Keratinocyte (primary cell): Measurements from ENCODE around the gene CAMK2G.

ENCODE experiments used
- EZH2 ChIP-seq: IDR thresholded peaks from one replicate; pipeline ENCODE4 v1.6.1; 2012; ENCODE audit warnings: inconsistent platforms, mild to moderate bottlenecking, low read length, moderate library complexity
- TF ChIP-seq, protein P1 (sequence below), 3 experiments: IDR thresholded peaks in 1 of 3; conservative IDR thresholded peaks in 1 of 3; optimal IDR thresholded peaks in 1 of 3; 2 replicates in 2 of 3; 3 replicates in 1 of 3; pipeline versions ENCODE3 to v1.5.1; 2011; ENCODE audit warnings: low read length in 3 of 3, mild to moderate bottlenecking in 3 of 3, moderate library complexity in 2 of 3, control low read depth in 1 of 3, inconsistent platforms in 1 of 3; ENCODE audit not compliant: insufficient read depth in 2 of 3; ENCODE audit errors: extremely low read depth in 1 of 3

- TF ChIP-seq, protein P1, sequence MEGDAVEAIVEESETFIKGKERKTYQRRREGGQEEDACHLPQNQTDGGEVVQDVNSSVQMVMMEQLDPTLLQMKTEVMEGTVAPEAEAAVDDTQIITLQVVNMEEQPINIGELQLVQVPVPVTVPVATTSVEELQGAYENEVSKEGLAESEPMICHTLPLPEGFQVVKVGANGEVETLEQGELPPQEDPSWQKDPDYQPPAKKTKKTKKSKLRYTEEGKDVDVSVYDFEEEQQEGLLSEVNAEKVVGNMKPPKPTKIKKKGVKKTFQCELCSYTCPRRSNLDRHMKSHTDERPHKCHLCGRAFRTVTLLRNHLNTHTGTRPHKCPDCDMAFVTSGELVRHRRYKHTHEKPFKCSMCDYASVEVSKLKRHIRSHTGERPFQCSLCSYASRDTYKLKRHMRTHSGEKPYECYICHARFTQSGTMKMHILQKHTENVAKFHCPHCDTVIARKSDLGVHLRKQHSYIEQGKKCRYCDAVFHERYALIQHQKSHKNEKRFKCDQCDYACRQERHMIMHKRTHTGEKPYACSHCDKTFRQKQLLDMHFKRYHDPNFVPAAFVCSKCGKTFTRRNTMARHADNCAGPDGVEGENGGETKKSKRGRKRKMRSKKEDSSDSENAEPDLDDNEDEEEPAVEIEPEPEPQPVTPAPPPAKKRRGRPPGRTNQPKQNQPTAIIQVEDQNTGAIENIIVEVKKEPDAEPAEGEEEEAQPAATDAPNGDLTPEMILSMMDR (optimal IDR thresholded peaks at IDR 0.05 in 1 of 3, IDR thresholded peaks at IDR 0.05 in 1 of 3, conservative IDR thresholded peaks at IDR 0.05 in 1 of 3; ENCODE audit: extremely low read depth in 1 of 3, insufficient read depth in 2 of 3, low read length in 3 of 3): no peak
- no peak for TF ChIP-seq EZH2
Measured at GRCh38 chr10:73894245-73894971, 20.1 kb upstream of the CAMK2G start.
